ENCODE measurements around the gene LCE1A.

Gene LCE1A

GRCh38 chr1:152870831-152871730 is 43.8 kb downstream of the LCE1A start:
- no peak for DNase-seq

- DNase-seq: no peak
Measured at GRCh38 chr1:152871731-152872126, 44.5 kb downstream of the LCE1A start.

GRCh38 chr1:152873495-152873894 is 46.2 kb downstream of the LCE1A start:
- DNase-seq: no peak

GRCh38 chr1:152876827-152877226 is 49.6 kb downstream of the LCE1A start:
- no peak for DNase-seq
